ENCODE results near the gene VSIG10L.
A peak's percentile ranks its signal among the peaks of the same experiment; 100 is the strongest.

VSIG10L gene

DNA sequence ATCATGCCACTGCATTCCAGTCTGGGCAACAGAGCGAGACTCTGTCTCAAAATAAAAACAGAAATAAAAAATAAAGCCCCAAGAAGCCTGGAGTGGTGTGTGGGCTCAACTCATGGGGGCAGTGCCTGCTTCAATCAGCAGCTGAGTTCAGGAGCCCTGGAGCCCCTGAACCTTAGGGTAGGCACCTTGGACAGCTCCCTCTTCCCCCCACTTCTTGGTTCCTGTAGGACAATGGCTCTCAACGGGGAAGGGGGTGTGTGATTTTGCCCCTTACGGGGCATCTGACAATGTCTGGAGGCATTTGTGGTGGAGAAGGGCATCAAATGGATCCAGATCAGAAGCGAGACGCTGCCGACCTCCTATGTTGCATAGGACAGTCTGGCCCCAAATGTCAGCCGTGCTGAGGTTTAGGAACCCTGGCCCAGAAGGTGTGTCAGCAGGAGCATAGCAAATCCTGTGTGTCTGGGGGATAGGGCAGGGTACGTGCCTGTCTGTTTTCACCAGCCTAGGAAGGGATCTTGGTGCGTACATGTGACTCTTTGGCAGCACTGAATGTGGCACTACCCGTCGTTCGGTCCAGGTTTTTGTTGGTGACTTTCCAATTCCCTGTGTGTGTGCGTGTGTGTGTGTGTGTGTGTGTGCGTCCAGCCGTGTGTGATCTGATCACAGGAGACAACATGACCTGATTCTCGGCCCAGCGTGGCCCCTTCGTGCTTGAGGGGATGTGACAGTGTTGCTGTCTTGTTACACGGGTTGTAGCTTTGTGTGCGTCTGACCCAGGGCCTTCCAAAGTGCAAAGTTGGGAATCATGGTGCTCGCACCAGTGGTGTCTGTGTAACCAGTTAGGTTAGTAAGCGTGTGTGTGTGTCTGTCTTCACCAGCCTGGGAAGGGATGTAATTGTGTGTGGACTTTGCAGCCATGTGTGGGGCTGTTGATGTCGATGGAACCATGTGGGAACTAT is 23.0 kb downstream of the VSIG10L start:
- TF ChIP-seq CREB1 (IDR thresholded peaks at IDR 0.05; ENCODE audit: low read depth), result no peak
- TF ChIP-seq, protein P1, sequence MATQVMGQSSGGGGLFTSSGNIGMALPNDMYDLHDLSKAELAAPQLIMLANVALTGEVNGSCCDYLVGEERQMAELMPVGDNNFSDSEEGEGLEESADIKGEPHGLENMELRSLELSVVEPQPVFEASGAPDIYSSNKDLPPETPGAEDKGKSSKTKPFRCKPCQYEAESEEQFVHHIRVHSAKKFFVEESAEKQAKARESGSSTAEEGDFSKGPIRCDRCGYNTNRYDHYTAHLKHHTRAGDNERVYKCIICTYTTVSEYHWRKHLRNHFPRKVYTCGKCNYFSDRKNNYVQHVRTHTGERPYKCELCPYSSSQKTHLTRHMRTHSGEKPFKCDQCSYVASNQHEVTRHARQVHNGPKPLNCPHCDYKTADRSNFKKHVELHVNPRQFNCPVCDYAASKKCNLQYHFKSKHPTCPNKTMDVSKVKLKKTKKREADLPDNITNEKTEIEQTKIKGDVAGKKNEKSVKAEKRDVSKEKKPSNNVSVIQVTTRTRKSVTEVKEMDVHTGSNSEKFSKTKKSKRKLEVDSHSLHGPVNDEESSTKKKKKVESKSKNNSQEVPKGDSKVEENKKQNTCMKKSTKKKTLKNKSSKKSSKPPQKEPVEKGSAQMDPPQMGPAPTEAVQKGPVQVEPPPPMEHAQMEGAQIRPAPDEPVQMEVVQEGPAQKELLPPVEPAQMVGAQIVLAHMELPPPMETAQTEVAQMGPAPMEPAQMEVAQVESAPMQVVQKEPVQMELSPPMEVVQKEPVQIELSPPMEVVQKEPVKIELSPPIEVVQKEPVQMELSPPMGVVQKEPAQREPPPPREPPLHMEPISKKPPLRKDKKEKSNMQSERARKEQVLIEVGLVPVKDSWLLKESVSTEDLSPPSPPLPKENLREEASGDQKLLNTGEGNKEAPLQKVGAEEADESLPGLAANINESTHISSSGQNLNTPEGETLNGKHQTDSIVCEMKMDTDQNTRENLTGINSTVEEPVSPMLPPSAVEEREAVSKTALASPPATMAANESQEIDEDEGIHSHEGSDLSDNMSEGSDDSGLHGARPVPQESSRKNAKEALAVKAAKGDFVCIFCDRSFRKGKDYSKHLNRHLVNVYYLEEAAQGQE (IDR thresholded peaks at IDR 0.05; ENCODE audit: low read depth), result peak; percentile 86

DNA sequence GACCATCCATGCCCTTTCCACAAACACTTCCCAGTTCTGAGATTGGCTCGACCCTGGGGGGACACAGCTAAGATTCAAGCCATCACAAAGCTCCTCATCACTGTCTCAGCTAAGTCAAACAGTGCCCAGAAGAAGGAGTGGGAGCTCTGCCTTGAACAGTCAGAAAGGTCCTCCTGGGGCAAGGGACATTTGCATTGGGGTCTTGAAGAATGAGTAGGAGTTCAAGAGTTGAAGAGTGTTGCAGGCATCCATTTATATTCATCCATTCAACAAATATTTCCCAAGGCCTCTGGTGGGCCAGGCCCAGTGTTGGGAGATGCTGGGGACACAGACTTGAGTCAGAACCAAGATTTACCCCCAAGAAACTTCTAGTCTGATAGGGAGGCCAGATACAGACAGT is 24.0 kb downstream of the VSIG10L start:
- TF ChIP-seq FOXM1 (IDR thresholded peaks at IDR 0.05; ENCODE audit: borderline replicate concordance, low read depth) (no peak), RAD21 (IDR thresholded peaks at IDR 0.05; ENCODE audit: low read depth) (no peak), EGR1 (IDR thresholded peaks at IDR 0.05) (no peak), CEBPB (IDR thresholded peaks at IDR 0.05) (no peak), TEAD4 (IDR thresholded peaks at IDR 0.05) (no peak), NFIC (IDR thresholded peaks at IDR 0.05) (no peak), CREB1 (IDR thresholded peaks at IDR 0.05; ENCODE audit: low read depth) (no peak)
- TF ChIP-seq, protein P2, sequence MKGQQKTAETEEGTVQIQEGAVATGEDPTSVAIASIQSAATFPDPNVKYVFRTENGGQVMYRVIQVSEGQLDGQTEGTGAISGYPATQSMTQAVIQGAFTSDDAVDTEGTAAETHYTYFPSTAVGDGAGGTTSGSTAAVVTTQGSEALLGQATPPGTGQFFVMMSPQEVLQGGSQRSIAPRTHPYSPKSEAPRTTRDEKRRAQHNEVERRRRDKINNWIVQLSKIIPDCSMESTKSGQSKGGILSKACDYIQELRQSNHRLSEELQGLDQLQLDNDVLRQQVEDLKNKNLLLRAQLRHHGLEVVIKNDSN (IDR thresholded peaks at IDR 0.05), result no peak
- TF ChIP-seq, protein P3, sequence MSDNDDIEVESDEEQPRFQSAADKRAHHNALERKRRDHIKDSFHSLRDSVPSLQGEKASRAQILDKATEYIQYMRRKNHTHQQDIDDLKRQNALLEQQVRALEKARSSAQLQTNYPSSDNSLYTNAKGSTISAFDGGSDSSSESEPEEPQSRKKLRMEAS (IDR thresholded peaks at IDR 0.05), result no peak
- TF ChIP-seq, protein P1 (IDR thresholded peaks at IDR 0.05; ENCODE audit: low read depth), result no peak

DNA sequence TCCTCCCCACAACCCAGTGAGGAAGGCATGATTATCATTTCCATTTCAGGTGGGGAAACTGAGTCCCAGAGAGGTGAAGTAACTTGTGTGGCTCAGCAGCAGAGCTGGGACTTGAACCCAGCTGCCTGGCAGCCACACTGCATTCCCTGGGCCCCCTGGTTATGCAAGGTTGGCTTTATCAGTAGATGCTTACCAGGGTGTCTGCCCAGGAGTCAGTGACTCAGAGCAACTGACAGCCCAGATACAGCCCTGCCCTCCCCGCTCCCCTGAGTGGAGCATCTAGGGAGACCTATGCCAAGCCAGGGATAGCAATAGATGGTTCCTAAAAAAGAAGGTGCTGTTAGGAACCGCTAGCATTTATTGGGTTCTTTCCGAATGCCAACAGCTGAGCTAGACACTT is 24.6 kb downstream of the VSIG10L start:
- TF ChIP-seq, protein P2 (IDR thresholded peaks at IDR 0.05), result no peak

DNA sequence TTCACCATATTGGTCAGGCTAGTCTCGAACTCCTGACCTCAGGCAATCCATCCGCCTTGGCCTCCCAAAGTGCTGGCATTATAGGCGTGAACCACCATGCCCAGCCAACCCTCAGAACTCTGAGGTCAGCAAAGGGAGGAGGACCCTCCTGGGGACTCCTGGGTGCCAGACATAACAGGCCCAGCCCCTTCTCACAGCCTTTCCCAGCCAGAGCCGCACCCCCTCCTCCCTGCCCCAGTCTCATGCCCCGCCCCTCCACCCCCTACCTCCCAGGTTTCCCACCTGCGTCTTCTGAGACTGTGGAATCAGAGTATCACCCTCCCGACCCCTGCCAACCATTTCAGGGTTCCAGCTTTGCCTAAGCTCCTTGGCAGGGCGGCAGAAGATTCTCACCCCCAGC is 25.3 kb downstream of the VSIG10L start:
- TF ChIP-seq FOXM1 (IDR thresholded peaks at IDR 0.05; ENCODE audit: borderline replicate concordance, low read depth), result no peak
- no peak for TF ChIP-seq CEBPB (IDR thresholded peaks at IDR 0.05)
- TF ChIP-seq, protein P1 (IDR thresholded peaks at IDR 0.05; ENCODE audit: low read depth), result no peak
- TF ChIP-seq TCF12 (IDR thresholded peaks at IDR 0.05; ENCODE audit: low read depth), result no peak

DNA sequence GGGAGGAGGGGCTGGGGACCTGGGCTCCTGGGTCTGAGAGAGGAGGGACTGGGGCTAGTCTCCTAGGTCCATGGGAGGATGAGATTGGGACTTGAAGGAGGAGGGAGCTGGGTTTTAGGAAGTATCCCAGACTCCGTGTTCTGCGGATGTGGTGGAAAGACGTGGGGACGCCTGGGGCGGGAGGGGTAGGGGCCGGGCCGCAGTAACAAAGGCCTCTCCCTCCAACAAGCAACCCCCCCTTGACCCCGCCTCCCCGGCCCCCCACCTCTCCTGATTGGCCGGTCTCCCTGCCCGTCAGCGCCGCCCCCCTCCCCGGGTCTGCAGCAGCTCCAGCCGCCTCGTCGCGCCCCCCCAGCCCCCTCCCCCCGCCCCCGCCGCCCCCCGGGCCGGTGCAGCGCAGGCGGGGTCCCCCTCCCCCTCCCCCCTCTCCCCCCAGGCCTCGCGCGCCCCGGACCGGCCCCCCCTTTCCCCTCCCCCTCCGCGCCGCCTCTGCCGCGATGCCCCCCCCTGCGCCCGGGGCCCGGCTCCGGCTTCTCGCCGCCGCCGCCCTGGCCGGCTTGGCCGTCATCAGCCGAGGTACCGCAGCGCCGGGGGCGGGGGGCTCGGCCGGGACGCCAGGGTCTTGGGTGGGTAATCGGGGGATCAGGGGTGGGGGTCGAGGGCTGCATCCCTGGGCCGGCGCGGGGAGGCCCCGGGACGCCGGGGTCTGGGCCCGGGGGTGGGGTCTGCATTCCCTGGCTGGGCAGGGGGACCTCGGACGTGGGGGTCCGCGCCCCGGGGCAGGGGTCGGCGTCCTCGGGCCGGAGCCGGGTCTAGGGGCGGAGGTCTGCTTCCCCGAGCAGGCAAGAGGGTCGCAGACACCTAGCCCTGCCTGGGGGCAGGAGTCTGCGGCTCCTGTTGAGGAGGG is 30.3 kb downstream of the VSIG10L start, which contains the start of gene IGLON5:
TSS of gene IGLON5 (plus strand) at position 294 of the 907 bp plus-strand sequence. CDS start at position 498, 204 bp downstream.
- TF ChIP-seq NFIC (IDR thresholded peaks at IDR 0.05) (no peak), TAF1 (IDR thresholded peaks at IDR 0.05; ENCODE audit: low read depth) (no peak)
- TF ChIP-seq, protein P1 (IDR thresholded peaks at IDR 0.05; ENCODE audit: low read depth), result no peak
